ENCODE results near the gene TFAP2C.

Gene TFAP2C

DNA sequence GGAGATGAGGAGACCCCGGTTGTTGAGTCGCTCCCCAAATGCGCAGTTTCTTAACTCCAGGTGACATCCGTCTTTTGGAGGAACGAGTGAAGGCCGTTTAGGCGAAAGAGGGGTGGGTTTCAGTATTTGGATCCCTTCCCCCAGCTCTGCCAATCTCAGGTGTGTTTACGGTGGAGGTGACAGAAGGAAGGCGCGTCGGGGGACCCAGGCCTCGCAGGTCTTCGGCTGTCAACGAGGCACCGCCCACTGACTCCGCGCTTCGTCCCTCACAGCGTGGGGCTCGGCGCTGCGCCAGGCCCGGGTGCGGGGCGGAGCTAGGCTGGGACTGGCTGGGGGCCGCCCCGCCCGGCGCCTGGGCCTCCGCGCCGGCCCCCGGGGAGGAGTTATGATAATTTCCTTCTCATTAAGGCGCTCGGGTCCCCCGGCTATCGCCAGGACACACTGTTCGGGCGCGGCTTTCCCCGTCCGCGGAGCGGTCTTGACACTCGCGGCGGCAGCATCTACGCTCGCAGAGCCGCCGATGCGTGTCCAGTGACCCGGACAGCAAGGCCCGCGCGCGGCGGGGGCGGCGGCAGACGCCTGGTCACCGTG, at the start of gene TFAP2C:
Gene TFAP2C, plus strand, starts transcription at position 434 of the 591 bp plus-strand sequence. CDS start 239 bp downstream, outside the sequence.
- DNase-seq = peak; percentile 23 to 60

DNA sequence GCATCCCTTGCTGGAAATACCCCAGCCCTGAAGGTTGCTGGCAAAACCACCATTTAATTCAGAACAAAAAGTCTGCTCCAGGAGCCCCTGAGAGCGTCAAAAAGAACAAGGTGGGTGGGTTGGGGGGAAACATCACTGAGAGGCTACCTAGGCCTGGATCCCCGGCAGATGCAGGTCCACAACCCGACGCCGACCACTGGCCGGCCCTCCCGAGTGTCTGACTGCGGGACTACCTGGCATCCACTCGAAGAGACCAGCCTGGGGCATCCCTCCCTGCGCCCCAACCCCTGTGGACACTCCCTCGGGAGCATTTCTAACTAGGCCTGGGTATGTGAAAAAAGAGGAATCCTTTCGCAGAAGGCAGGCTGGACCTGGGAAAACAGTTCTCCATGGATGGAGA, 48.9 kb upstream of the TFAP2C start:
- no peak for DNase-seq

DNA sequence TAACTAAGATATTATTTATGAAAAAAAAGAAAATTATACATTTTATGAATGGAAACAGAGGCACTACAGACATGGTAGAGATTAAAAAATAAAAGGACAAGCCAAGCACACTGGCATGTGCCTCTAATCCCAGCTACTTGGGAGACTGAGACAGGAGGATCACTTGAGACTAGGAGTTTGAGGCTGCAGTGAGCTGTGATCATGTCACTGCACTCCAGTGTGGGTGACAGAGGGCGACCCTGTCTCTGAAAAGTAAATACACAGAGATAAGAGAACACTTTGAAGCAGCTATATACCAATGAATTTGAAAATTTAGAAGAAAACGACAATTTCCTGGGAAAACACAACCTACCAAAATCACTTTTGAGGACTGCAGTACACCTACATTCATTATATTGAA, 47.4 kb upstream of the TFAP2C start:
- DNase-seq = no peak

DNA sequence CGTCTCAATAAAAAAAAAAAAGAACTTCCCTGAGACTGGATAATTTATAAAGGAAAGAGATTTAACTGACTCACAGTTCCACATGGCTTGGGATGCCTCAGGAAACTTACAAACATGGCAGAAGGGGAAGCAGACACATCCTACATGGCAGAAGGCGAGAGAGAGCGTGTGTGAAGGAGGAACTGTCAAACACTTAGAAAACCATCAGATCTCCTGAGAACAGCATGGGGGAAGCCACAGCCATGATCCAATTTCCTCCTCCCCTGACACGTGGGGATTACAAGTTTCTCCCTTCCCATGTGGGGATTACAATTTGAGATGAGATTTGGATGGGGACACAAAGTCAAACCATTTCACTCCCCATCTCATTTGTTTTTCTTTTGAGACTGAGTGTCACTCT, 46.6 kb upstream of the TFAP2C start:
- no peak for DNase-seq

DNA sequence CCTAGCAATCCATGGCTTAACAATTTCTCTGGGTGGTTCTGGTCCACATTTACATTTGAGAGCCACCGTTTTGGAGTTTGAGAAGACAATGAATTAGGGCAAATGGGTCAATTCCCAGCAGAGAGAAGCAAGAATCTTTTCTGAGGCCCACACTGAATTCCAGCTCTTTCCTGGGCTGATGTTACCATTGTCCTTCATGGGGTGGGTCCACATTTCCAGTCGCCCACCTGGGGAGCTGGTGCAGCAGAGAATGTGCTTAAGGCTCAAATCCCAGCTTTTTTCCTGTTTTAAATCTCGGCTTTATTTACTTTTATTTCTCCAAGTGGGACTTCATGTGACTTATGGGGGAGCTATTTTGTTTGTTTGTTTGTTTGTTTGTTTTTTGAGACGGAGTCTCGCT, 44.2 kb upstream of the TFAP2C start:
- DNase-seq = no peak

DNA sequence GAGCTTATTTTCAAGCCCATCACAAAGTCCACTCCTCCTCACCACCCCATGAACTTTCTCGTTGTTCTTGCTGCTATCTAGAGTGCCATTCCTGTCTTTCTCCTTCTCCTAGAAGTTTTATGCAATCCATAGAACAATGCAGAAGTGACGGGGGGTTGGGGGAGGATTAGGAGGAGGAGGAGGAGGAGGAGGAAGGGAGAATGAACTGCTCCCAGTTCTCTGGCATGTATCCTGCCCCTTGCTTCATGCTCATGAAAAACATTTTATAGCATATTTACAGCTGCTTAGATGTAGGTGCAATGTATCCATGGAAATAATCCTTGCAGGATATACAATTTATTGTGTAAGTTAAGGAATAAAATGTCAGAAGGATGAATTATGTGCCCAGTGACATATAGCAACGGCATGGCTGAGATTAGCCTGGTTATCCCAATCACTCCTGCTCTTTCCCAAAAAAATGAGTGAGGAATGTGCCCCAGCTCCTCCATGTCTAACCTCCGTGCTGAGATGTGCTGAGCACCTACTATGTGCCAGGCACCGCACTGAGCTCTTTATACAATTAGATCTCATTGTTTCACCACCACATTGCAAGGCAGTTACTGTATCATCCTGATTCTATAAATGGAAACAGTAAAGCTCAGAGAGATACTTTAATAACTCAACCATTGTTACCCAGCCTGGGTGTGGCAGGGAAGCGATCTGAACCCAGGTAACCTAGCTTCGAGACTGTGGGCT, 41.6 kb upstream of the TFAP2C start:
- no peak for DNase-seq

DNA sequence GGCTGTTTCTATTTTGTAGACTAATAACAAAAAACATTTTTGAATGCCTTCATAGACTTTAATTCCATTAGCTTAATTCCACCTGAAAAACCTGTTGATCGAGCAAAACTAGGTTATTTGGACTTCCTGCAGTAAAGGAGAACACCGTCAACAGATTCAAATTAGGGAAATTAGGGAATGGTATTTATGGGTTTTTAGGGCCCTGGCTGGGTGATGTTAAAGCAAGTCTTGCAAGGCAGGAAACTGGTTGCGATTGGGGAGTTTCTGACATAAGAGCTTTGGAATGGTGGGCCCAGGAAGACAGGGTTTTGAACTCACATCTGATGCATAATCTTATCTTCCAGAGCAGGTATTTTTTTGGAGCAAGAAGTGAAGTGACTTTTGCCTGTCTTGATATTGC, 40.1 kb upstream of the TFAP2C start:
- no peak for DNase-seq

DNA sequence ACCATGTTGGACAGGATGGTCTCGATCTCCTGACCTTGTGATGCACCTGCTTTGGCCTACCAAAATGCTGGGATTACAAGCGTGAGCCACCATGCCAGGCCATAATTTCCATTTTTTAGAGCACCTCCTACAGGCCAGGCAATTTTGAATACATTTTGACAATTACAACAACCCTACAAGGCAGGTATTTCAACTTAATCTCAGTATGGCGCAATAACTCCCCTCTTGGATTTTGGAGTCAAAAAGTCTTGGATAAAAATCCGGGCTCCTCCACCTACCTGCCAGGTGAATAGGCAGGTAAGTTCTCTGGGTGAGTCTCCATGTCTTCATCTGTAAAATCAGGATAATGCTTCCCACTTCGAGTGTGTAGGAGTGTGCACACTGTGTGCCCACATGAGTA, 39.5 kb upstream of the TFAP2C start:
- DNase-seq = no peak

DNA sequence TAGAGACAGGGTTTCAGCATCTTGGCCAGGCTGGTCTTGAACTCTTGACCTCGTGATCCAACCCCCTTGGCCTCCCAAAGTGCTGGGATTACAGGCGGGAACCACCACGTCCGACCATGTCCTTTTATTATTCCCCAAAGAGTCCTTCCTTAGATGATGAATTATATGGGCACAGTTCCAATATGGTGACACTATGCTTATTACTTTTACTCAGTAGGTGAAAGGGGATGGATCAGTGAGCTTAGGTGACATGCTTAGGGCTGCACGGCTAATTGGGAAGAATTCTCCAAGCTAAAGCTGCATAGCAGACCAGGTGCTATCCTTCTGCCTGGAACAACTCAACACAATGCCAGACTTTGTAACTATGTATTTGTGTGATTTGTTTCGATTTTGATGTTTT, 38.2 kb upstream of the TFAP2C start:
- no peak for DNase-seq

DNA sequence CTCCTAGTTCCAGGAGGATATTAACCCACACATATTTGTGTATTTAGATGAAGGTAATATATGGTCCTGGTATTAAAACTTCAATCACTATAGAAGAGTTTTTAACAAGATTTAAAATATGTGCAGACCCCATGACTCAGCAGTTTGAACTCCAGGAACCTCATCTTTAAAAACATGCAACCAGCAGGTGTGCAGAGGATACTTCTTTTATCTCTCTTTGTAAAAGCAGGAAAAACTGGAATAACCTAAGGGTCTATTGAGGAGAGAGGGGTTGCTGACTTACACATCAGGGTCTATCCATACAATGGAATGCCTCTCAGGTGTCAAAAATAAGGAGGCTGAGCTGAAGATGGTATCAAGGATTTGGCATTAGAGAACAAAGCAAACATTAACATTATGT, 36.9 kb upstream of the TFAP2C start:
- DNase-seq = no peak

DNA sequence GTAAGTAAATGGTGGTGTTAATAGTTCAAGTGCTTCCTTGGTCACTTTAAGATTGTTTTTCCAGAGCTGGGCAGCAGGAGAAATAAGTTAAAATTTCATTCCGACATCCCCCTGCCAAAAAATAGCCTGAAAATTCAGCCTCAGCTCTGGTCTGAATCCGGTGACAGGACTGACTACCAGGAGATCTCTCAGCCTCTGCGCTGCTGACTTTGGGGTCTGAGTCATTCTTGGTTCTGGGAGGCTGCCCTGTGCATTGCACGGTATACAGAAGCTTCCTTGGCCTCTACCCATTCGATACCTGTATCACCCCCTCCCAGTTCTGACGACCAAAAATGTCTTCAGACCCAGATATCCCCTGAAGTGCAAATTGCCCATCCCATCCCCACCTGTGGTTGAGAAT, 36.3 kb upstream of the TFAP2C start:
- DNase-seq = no peak

DNA sequence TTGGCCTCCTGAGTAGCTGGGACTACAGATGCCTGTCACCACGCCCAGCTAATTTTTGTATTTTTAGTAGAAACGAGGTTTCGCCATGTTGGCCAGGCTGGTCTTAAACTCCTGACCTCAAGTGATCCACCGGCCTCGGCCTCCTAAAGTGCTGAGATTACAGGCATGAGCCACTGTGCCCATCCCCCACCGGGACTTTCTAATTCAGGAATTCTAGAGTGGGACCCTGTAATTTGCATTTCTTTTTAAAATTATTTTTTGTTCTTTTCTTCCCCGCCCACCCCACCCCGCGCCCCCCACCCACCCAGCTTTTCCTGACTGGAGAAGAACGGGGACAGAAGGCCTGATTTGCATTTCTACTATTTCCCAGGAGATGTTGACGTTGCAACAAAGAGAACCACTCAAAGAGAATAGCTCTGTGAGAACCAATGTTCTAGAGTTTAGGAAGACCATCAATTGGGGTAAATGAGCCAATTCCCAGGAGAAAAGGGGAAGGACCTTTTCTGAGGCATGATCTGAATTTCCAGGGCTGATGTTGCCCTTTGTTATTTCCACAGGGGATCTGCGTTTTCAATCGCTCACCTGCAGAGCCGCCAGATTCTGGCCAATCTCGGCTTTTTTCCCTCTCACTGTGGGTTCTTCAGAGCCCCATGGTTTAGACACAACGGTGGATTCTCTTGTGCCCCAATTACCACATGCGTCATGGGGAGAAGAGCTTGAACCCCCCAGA, 33.2 kb upstream of the TFAP2C start:
- DNase-seq = no peak

DNA sequence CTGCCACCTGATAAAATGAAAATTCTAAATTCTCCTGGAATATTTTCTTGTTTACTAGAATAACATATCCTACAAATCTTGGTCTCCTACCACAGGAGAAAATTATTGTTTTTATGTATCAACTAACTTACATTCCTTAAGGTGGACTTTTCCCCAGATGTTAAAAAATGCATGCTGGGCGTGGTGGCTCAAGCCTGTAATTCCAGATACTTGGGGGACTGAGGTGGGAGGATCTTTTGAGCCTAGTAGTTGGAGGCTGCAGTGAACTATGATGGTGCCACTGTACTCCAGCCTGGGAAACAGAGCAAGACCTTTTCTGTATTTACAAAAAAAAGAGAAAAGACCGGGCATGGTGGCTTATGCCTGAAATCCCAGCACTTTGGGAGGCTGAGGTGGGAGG, 27.9 kb upstream of the TFAP2C start:
- DNase-seq = no peak

DNA sequence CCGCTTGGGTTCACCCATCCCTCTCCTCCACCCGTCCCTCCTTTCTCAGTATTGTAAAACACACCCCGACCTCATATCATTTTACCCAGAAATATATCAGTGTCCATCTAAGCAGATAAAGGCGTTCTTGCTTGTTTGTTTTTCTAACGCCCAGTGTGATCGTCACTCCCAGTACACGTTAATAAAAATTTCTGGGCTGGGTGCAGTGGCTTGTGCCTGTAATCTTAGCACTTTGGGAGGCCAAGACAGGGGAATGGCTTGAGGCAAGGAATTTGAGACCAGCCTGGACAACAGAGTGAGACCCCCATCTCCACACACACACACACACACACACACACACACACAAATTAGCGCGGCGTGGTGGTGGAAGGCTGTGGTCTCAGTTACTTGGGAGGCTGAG, 24.4 kb upstream of the TFAP2C start:
- no peak for DNase-seq

DNA sequence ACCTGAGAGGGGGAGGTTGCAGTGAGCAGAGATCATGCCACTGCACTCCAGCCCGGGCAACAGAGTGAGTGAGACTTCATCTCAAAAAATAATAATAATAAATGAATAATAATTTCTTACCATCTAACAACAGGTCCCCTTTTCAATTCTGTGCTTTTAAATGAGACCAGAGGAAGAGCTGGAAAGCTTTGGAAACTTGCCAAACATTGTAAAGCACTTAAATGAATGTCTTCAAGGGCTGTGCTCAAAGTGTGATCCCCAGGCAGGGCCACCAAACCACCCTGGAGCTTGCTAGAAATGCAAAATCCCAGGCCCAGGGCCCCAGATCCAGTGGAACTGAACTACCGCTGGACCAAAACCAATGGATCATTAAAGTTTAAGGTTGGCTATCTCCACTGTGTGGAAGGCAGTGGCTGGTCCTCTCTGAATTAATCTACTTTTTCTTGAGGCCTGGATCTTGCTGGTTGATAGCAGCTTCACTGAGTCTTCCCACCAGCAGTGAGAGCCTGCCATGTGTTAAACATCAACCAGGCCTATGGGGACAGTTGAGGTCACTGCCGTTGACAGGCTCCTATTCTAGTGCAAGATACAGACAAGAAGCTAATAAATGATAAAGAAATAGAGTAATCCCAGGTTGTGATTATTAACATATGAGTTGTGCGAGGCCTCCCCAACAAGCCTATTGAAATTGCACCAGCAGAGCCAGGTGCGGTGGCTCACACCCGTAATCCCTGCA, 23.7 kb upstream of the TFAP2C start:
- no peak for DNase-seq

DNA sequence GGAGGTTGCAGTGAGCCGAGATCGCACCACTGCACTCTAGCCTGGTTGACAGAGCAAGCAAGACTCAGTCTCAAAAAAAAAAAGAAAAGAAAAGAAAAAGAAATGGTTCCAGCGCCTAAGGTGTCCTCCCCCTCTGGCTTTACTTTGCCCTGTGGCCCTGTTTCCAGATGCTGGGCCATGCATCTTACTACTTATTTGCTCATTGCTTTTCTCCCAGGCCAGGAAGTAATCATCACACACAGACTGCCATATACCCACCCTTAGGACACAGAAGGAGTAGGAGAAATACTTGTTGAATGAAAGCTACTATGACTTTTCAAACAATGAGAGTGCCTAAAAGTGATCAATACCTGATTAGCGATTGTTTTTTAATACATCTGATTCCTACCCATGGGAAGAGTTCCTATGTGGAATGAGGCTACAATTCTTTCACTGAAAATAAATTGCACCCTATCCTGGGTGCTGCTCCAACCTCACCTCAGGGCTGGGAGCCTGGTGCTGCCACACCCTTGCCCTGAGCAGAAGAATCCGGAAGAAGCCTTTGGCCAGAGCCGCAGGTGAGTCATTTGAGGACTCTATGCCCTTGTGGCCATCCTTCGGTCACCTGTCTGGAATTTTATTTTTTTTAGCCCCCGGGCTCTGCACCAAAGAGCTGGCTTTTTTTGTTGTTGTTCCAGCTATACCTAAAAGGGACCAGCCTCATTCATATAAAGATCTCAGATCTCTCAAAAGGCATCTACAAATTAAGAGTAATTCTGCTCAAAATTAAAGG, 22.7 kb upstream of the TFAP2C start:
- no peak for DNase-seq

DNA sequence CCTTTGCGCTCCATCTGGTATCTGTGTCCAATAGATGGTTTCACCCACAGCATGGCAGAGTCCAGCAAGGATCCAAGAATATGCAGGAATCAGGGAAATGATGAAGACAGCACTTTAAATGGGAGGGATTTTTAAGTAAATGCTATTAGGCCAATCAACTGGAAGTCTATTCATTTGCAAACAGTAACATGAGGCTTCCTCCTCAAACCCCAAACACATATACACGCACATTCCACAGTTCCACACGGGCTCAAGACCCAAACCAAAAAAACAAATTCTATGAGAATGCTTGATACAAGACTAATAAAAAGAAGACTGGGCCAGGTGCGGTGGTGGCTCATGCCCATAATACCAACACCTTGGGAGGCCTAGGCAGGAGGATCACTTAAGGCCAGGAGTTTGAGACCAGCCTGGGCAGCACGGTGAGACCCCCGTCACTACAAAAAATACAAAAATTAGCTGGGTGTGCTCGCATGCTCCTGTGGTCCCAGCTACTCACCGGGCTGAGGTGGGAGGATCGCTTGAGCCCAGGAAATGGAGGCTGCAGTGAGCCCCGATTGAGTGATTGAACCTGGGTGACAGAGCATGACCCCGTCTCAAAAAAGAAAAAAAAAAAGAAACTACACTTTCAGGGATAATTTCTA, 21.9 kb upstream of the TFAP2C start:
- DNase-seq = no peak

DNA sequence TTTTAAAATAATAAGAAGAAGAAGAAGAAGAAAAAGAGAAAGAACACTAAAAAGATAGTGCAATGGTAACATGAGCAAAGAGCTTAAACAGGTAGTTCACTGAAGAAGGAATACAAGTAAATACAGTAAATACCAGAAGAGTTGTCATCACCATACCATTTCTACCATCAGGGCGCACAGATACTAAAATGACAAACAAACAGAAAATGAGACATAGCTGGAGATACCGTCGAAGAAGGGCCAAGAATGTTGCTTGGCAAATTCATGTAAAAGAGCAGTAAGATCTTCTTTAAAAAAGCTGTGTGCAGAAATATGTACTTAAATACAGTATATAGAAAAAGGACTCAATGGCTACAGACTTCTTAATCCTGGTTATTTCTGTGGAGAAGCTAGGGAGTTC, 20.7 kb upstream of the TFAP2C start:
- no peak for DNase-seq

DNA sequence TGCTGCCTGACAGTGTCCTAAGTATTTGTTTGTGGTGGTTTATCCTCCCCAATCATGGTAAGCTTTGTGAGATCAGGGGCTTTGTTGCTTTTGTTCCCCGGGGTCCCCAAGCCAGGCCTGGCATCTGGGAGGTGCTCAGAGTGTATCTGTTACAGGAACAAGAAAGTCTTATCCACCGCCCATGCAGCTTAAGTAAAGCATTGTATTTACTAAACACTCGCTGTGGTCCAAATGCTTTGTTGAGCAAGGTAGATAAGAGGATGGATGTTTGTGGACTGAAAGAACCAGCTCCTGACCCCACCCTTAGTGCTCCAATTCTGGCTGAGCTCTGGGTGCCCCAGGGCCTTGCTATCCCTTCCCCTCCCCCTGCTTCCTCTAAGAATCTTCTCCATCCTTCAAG, 19.8 kb upstream of the TFAP2C start:
- DNase-seq = no peak

DNA sequence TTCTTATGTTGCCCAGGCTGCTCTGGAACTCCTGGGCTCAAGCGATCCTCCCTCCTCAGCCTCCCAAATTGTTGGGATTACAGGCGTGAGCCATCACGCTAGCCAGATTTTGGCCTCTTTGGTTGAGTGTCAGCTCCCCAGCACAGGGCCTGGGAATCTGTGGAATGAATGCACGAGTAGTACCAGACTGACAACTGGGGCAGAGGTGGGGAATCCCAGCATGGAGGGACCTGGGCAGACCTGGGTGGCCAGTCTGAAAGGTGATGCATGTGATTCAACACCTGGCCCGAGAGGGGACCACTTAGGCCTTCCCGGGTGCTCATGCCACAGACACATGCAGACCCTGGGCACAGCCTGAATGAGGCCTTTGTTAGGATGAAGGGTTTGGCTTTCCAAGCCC, 19.0 kb upstream of the TFAP2C start:
- DNase-seq = no peak

DNA sequence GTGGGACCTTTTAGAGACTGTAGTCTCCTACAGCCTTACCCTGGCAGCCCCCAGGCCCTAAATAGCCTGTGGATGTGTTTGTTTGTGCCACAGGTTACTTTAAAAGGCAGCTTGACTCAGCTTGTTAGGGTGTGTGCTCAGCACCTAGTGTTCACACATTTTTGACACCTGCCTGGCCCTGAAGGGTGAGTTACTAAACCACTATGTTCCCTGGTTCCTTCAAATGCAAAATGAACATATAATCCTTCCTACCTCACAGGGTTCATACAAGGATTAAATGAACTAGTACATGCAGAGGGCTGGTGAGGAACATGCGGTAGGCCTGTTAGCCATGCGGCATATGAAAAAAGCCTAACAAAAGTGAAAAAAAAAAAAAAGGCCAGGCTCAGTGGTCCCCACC, 14.9 kb upstream of the TFAP2C start:
- DNase-seq = no peak

DNA sequence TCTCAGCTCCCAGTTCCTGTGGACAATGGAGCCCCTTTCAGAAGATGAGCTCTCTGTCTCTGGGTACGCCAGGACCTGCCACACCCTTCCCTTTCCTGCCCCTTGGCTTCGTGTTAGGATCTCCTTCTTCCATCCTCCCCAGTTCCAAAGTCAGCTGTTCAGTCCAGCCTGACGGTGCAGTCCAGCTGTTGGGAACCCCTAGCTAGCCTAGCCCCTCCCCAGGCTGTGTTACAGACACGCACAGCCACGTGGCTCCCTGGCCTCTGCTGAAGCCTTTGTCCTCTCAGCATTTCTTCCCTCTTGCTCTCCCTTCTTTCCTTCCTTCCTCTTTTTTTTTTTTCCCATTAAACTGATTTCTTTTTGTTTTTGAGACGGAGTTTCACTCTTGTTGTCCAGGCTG, 12.4 kb upstream of the TFAP2C start:
- no peak for DNase-seq

All from stimulated activated CD4-positive, alpha-beta T cell treated with anti-CD3 and anti-CD28 coated beads, Interleukin-2, amount 100 ng/mL, for 24 hours (primary cell).